GM18517 (cell line): ENCODE measurements around the gene HOXC13.

ENCODE experiments used
- ATAC-seq: cut with Tn5 transposase; IDR thresholded peaks from one replicate; pipeline ENCODE4 v1.9.1; 2021; ENCODE audit warnings: mild to moderate bottlenecking, moderate library complexity; ENCODE audit not compliant: unreplicated experiment

The HOXC13 gene

GRCh38 chr12:53980104-53980801 is 41.6 kb downstream of the HOXC13 start:
- ATAC-seq = no peak

GRCh38 chr12:53980802-53981496 is 42.3 kb downstream of the HOXC13 start:
- ATAC-seq = no peak

GRCh38 chr12:53981634-53982565 is 43.3 kb downstream of the HOXC13 start:
- no peak for ATAC-seq

- no peak for ATAC-seq
Observed at GRCh38 chr12:53982648-53983567, 44.3 kb downstream of the HOXC13 start.

GRCh38 chr12:53983568-53983949 is 44.9 kb downstream of the HOXC13 start:
- no peak for ATAC-seq

GRCh38 chr12:53983950-53984572 is 45.4 kb downstream of the HOXC13 start:
- no peak for ATAC-seq

- ATAC-seq = no peak
Observed at GRCh38 chr12:53984901-53985691, 46.5 kb downstream of the HOXC13 start, which contains the start of gene HOXC10. TSS of gene HOXC10 (plus strand) at chr12:53985146. CDS start at chr12:53985260, 114 bp downstream.

GRCh38 chr12:53985692-53985993 is 47.0 kb downstream of the HOXC13 start:
- no peak for ATAC-seq

GRCh38 chr12:53985994-53986685 is 47.5 kb downstream of the HOXC13 start:
- no peak for ATAC-seq

- ATAC-seq = no peak
Observed at GRCh38 chr12:53986686-53987483, 48.3 kb downstream of the HOXC13 start.

- ATAC-seq = no peak
Observed at GRCh38 chr12:53987787-53988230, 49.2 kb downstream of the HOXC13 start.

GRCh38 chr12:53988541-53989226 is 50.1 kb downstream of the HOXC13 start:
- no peak for ATAC-seq

GRCh38 chr12:53989227-53990113 is 50.8 kb downstream of the HOXC13 start:
- no peak for ATAC-seq

GRCh38 chr12:53990311-53991076 is 51.9 kb downstream of the HOXC13 start:
- no peak for ATAC-seq

GRCh38 chr12:53991077-53991460 is 52.4 kb downstream of the HOXC13 start:
- no peak for ATAC-seq
